Mucosa of descending colon (tissue), 3 donors: ENCODE results near the gene CRISPLD2. TPM values are rescaled to one million over a fixed set of nuclear protein-coding genes. Genes with fewer than 3 reads are reported as not detected.
A peak's percentile ranks its signal among the peaks of the same experiment; 100 is the strongest.

ENCODE experiments used
- ATAC-seq: fragments of 200-7000 bp; cut with Tn5 transposase; one replicate; pipeline ENCODE4 v1.9.1; 2020; ENCODE audit warnings: mild to moderate bottlenecking, moderate library complexity
- DNase-seq, 3 donors: peaks; one replicate each; pipeline ENCODE4 v3.0.0-alpha.2; 2020
- H3K36me3 ChIP-seq: fragments of 200-600 bp; one replicate; pipeline ENCODE4 v1.8.0; 2021; ENCODE audit warnings: low read depth, mild to moderate bottlenecking
- H3K4me1 ChIP-seq: fragments of 200-600 bp; one replicate; pipeline ENCODE4 v1.8.0; 2021; ENCODE audit warnings: low read depth, mild to moderate bottlenecking
- H3K4me3 ChIP-seq: fragments of 200-600 bp; one replicate; pipeline ENCODE4 v1.8.0; 2021; ENCODE audit warnings: mild to moderate bottlenecking
- H3K9me3 ChIP-seq: fragments of 200-600 bp; one replicate; pipeline ENCODE4 v1.8.0; 2021; ENCODE audit warnings: mild to moderate bottlenecking
- CTCF ChIP-seq: fragments of 200-600 bp; IDR thresholded peaks from one replicate; pipeline ENCODE4 v1.8.0; 2022; ENCODE audit warnings: antibody characterized with exemption, mild to moderate bottlenecking
- intact Hi-C, 2 donors: fragments of 100-400 bp; cut with DNase I in 1 of 2; cut with micrococcal nuclease in 1 of 2; formaldehyde crosslinking; loops; one replicate each; pipeline versions ENCODE4 v1.11.0 to v1.11.1; 2022; cut with DNase I, micrococcal nuclease
- total RNA-seq, 3 donors: library from RNA; stranded (reverse); fragmentation: NEBNext Ultra II Directional in 2 of 3; extraction: Animal tissue kit (Norgen Biotek cat#: 25700) in 2 of 3; gene quantifications; one replicate each; pipeline versions ENCODE4 v1.2.1 to v1.2.4, GENCODE V29; 2021 to 2023
- donor health status: DM: no; HTN: no; CAD: no; lungs with moderate emphysema.
- donor health status: DM: no; HTN: no; CAD: no.
- donor health status: DM: no; HTN: yes; CAD: no.

The CRISPLD2 gene
- total RNA-seq, 3 donors from 2014 or later = 10.5 to 114 (median 38.7) TPM

- Histone ChIP-seq H3K9me3 (no peaks in the 10 kb centered on the region), H3K36me3 (no peaks in the 10 kb centered on the region), H3K4me1 (peaks cover 12% of the 10 kb centered on the region), H3K4me3 (no peak overlapping the region)
- TF ChIP-seq CTCF = no peak
- DNase-seq (no peak), ATAC-seq (no peak)
- intact Hi-C loops = no loop called here
These were observed 106.7 kb downstream of the CRISPLD2 start for GRCh38 chr16:84926462-84926861.

DNA sequence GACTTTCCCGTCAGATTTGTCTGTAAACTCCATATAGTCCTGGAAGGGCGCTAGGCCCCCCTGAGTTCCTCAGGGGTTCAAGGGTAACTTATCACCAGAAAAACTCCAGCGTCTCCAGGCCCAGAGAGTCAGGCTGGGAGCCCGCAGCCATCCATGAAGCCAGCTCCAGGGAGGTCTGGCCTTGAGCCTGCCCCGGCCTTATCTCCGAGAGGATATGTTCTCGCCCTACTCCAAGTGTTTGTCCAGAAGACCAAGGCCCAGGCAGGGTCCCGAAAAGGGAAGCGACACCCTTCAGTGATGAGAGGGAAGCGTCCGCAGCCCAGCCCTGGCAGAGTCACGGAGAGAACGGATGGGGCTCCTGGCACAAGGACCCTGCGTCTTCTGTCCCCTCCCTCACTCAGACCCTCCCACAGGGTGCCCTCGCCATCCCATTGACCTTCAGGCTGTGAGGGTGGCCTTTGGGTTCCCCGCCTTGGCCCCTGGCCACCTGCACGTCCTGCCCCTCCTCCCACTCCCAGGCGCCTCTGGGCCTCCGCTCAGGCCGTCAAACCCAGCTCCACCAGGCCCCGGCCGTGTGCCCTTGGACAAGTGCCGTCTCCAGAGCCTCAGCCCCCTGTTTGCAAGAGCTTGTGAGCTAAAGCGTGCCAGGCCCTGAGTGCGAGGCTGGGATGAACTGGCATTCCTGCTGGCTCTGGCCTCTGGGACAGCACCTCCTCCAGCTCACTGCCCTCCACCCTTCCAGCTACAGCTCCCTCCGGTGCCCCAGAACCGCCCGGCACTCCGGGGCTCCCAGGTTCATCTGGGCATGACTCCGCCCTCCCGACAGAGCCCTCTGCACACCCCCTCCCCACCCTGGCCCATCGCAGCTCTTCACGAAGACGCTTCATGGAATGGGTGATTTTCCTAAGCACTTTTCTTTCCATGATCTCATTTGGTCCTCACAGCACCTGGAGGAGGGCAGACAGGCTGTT lies 108.1 kb downstream of the CRISPLD2 start:
- no peak for TF ChIP-seq CTCF
- H3K4me1 ChIP-seq = peaks cover 12% of the 10 kb centered on the region
- no peaks in the 10 kb centered on the region for H3K9me3 ChIP-seq
- no peak for DNase-seq
- no peaks in the 10 kb centered on the region for H3K36me3 ChIP-seq
- no peak for ATAC-seq
- intact Hi-C loops = no loop called here
- no peak overlapping the region for H3K4me3 ChIP-seq

- no peaks in the 10 kb centered on the region for H3K9me3 ChIP-seq
- no peak overlapping the region for H3K4me3 ChIP-seq
- intact Hi-C loops = no loop called here
These were observed 109.1 kb downstream of the CRISPLD2 start for GRCh38 chr16:84928679-84929420.

GRCh38 chr16:84929421-84930297 lies 109.9 kb downstream of the CRISPLD2 start:
- TF ChIP-seq CTCF = no peak
- intact Hi-C loops = no loop called here
- H3K4me3 ChIP-seq = no peak overlapping the region
- H3K36me3 ChIP-seq = no peaks in the 10 kb centered on the region
- DNase-seq = no peak
- H3K4me1 ChIP-seq = peaks cover 11% of the 10 kb centered on the region
- no peak for ATAC-seq
- no peaks in the 10 kb centered on the region for H3K9me3 ChIP-seq

More at GRCh38 chr16:84928679-84929420, 109.1 kb downstream of the CRISPLD2 start:
- Histone ChIP-seq H3K36me3 (no peaks in the 10 kb centered on the region), H3K4me1 (peaks cover 12% of the 10 kb centered on the region)
- no peak for TF ChIP-seq CTCF
- DNase-seq (peak; percentile 63 to 78 (median 68)), ATAC-seq (peak; percentile 81)
